Measurements from ENCODE around the gene FBXW7. TPM values are rescaled to one million over a fixed set of nuclear protein-coding genes. Genes with fewer than 3 reads are reported as not detected.

Gene FBXW7
- total and polyA plus RNA-seq, 2 of the 8 experiments (the other 6 are each of a cell fraction or from before 2014, with no cell fraction given), result 6.0 to 26.7 TPM

DNA sequence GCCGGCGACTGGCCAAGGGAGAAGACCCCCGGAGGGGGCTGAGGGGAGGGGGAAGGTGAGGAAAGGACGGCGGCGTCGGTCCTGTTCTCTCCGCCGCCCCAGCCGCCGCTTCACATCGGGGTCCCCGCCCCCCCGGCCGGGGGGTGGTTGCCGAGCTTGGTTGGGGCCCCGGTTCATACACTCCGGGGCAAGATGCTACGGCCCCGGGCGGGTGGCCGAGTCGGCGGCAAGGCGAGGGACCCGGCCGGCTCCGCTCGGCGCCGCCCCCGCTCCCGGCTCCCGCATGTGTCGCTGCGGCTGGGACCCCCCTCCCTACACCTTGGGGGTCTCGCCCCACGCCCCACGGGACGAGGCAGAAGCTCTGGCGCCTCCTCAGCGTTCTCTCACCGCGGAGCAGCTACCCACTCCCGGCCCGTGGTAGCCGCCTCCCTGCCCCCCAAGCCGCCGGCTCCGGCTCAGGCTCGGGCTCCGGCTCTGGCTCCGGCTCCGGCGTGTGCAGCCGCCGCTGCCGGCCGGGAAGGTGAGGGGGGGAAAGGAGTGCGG lies 461 bp downstream of the FBXW7 start:
- WGBS, 2 experiments (ENCODE audit: extremely low coverage in 1 of 2, insufficient coverage in 1 of 2, insufficient read length in 1 of 2, insufficient replicate concordance in 2 of 2, low coverage in 1 of 2, low lambda C conversion rate in 2 of 2, missing lambda C conversion rate in 1 of 2), result 1% methylated on average over 18 of the region's 60 CpGs; no CpG with 5 or more reads in 1 of the 2 experiments
- H2AK5ac ChIP-seq (ENCODE audit: low read depth, low read length), result no peak overlapping the region
- H3K4me3 ChIP-seq (ENCODE audit: extremely low read depth in 1 of 4, insufficient read depth in 2 of 4, low read depth in 3 of 4, low read length in 4 of 4), result peak overlapping the region; percentile 84 to 98 (median 92)
- no peak overlapping the region for H2AFZ ChIP-seq (ENCODE audit: low read length)
- H3K4me2 ChIP-seq (ENCODE audit: insufficient read depth in 1 of 2, low read depth in 2 of 2, low read length in 2 of 2), result peak overlapping the region; percentile 83 to 88; a peak in 3 of 4 replicates
- peaks cover 14 to 16% of the 10 kb centered on the region in 2 experiments for H4K20me1 ChIP-seq (replicated peaks in 1 of 2; ENCODE audit: control insufficient read depth in 1 of 2, insufficient read depth in 2 of 2, low read length in 2 of 2)
- no peak overlapping the region for H3K14ac ChIP-seq (ENCODE audit: insufficient read length)
- no peak overlapping the region for H4K5ac ChIP-seq (ENCODE audit: insufficient read length, low read depth, low read length)
- H2BK20ac ChIP-seq (ENCODE audit: low read length), result no peak overlapping the region
- H3K23me2 ChIP-seq (ENCODE audit: low read depth, low read length), result no peaks in the 10 kb centered on the region; the same call in 1 of the 2 replicates
- no peak overlapping the region for H2BK15ac ChIP-seq (ENCODE audit: low read length)
- ChIA-PET CTCF (ENCODE audit: partially characterized antibody) (interaction anchor here (1.2 to 4.2 kb wide), 5 partner anchors 12 to 105 kb away, joined by 3 to 12 read pairs (median 7); no protein-coding TSS in a partner anchor), POLR2A (ENCODE audit: partially characterized antibody) (interaction anchor here (0.7 to 4.0 kb wide), 8 partner anchors 10 to 243 kb away, joined by 3 to 28 read pairs (median 4); partner anchors contain the start of genes ARFIP1 and TIGD4)
- peaks cover 8% of the 10 kb centered on the region for H3K79me1 ChIP-seq (ENCODE audit: low read depth, low read length)
- no peak overlapping the region for H2BK12ac ChIP-seq (ENCODE audit: low read depth, low read length)
- H3K18ac ChIP-seq (ENCODE audit: extremely low read depth, low read length), result no peak overlapping the region
- FAIRE-seq (no peak), DNase-seq (ENCODE audit: low read depth in 1 of 2, low spot score in 2 of 2) (peak in 1 of 2 experiments; percentile 49)
- peaks cover 0 to 12% (median 3%) of the 10 kb centered on the region in 4 experiments; a peak in 4 of 7 replicates for H3K4me1 ChIP-seq (replicated peaks in 1 of 4; ENCODE audit: control insufficient read depth in 3 of 4, insufficient read depth in 4 of 4, low read length in 3 of 4)
- no peak overlapping the region for H4K91ac ChIP-seq (replicated peaks; ENCODE audit: insufficient read length, low read length)
- H3K56ac ChIP-seq (replicated peaks; ENCODE audit: insufficient read length, low read depth, low read length), result peak overlapping the region; percentile 27
- peaks cover 4 to 75% of the 10 kb centered on the region in 2 experiments; a peak in 3 of 4 replicates for H3K79me2 ChIP-seq (ENCODE audit: control insufficient read depth in 1 of 2, insufficient read depth in 2 of 2, low read length in 2 of 2)
- no peaks in the 10 kb centered on the region for H3K27me3 ChIP-seq (replicated peaks in 1 of 4; ENCODE audit: control insufficient read depth in 3 of 4, extremely low read depth in 1 of 4, insufficient read depth in 3 of 4, low read length in 3 of 4)
- no peak overlapping the region for H2BK5ac ChIP-seq (ENCODE audit: low read depth, low read length)
- no peaks in the 10 kb centered on the region for H3K9me3 ChIP-seq (ENCODE audit: insufficient read depth in 2 of 2, low read depth in 1 of 2, low read length in 1 of 2)
- peak overlapping the region; percentile 98 for H4K8ac ChIP-seq (ENCODE audit: extremely low read depth, insufficient read depth, low read length)
- H3K4ac ChIP-seq (replicated peaks; ENCODE audit: insufficient read length, low read depth, low read length), result no peak overlapping the region
- H3K36me3 ChIP-seq (ENCODE audit: control insufficient read depth in 2 of 4, insufficient read depth in 4 of 4, low read length in 3 of 4), result peaks cover 0 to 7% (median 0%) of the 10 kb centered on the region in 4 experiments; a peak in 1 of 8 replicates
- H2BK120ac ChIP-seq (replicated peaks; ENCODE audit: low read depth, low read length), result no peak overlapping the region
- H3K9ac ChIP-seq (replicated peaks in 1 of 4; ENCODE audit: extremely low read depth in 1 of 4, low read depth in 3 of 4, low read length in 3 of 4), result peak overlapping the region; percentile 13 to 75 (median 68)
- no peak overlapping the region; the same call in 1 of the 2 replicates for H3K27ac ChIP-seq (ENCODE audit: low read depth, low read length)
- TF ChIP-seq TEAD4 (IDR thresholded peaks at IDR 0.05; ENCODE audit: low read depth, low read length), result no peak
- TF ChIP-seq TCF12 (IDR thresholded peaks at IDR 0.05; ENCODE audit: low read depth, low read length), result no peak
- 0 out of 2 replicates have a peak, but pooled peaks have one; percentile 4 for TF ChIP-seq POLR2AphosphoS5 (IDR thresholded peaks at IDR 0.05; ENCODE audit: low read depth, low read length)
- TF ChIP-seq HDAC2 (IDR thresholded peaks at IDR 0.05; ENCODE audit: borderline replicate concordance in 1 of 2, low read depth in 2 of 2, low read length in 2 of 2), result no peak
- TF ChIP-seq PHF8 (conservative IDR thresholded peaks at IDR 0.05; ENCODE audit: low read depth, low read length), result no peak
- no peak for TF ChIP-seq CTBP2 (IDR thresholded peaks at IDR 0.05; ENCODE audit: borderline replicate concordance, insufficient read depth, insufficient read length, low read length)
- no peak for TF ChIP-seq KDM1A (IDR thresholded peaks at IDR 0.05; ENCODE audit: borderline replicate concordance, low read length)
- peak; percentile 70 for TF ChIP-seq ASH2L (IDR thresholded peaks at IDR 0.05; ENCODE audit: low read length)
- TF ChIP-seq RAD21 (IDR thresholded peaks at IDR 0.05 in 1 of 2, conservative IDR thresholded peaks at IDR 0.05 in 1 of 2; ENCODE audit: low read depth in 2 of 2, low read length in 2 of 2), result no peak
- TF ChIP-seq FOSL1 (IDR thresholded peaks at IDR 0.05; ENCODE audit: insufficient read depth, low read depth, low read length), result no peak
- no peak overlapping the region for H3K23ac ChIP-seq (ENCODE audit: insufficient read length)
